Fibroblast of mammary gland (primary cell): ENCODE measurements around the gene CROCC2.

Source experiments
- DNase-seq: peaks from one replicate; pipeline ENCODE4 v3.0.0-alpha.2; 2010; ENCODE audit warnings: low read depth
- H3K4me3 ChIP-seq: 2 replicates; pipeline ENCODE4 v1.5.1; 2011; ENCODE audit warnings: low read depth, mild to moderate bottlenecking, low read length, moderate library complexity; ENCODE audit not compliant: control insufficient read depth
- TF ChIP-seq, protein P1 (sequence below): conservative IDR thresholded peaks from 2 replicates; pipeline ENCODE4 v1.5.1; 2011; ENCODE audit warnings: low read depth, low read length, inconsistent platforms; ENCODE audit not compliant: control insufficient read depth, insufficient read depth

The CROCC2 gene

DNA sequence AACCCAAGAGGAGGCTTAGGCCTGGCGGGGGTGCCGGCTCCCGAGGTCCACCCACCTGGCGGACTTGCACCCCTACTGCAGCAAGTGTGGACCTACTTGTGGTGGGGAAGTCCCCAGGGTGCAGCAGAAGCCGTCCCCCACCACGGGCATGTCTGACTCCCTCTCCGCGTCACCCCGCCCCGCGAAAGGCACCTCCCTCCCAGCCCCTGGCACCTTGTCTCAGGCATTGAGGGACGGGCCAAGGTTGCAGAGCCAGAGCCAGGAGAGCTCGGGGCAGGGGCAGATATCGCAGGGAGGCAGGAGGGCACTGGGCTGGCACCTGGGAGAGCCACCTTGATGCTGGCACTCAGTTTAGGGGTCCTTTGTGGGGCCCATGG lies 19.0 kb downstream of the CROCC2 start:
- DNase-seq, result no peak
- TF ChIP-seq, protein P1, sequence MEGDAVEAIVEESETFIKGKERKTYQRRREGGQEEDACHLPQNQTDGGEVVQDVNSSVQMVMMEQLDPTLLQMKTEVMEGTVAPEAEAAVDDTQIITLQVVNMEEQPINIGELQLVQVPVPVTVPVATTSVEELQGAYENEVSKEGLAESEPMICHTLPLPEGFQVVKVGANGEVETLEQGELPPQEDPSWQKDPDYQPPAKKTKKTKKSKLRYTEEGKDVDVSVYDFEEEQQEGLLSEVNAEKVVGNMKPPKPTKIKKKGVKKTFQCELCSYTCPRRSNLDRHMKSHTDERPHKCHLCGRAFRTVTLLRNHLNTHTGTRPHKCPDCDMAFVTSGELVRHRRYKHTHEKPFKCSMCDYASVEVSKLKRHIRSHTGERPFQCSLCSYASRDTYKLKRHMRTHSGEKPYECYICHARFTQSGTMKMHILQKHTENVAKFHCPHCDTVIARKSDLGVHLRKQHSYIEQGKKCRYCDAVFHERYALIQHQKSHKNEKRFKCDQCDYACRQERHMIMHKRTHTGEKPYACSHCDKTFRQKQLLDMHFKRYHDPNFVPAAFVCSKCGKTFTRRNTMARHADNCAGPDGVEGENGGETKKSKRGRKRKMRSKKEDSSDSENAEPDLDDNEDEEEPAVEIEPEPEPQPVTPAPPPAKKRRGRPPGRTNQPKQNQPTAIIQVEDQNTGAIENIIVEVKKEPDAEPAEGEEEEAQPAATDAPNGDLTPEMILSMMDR, result no peak

DNA sequence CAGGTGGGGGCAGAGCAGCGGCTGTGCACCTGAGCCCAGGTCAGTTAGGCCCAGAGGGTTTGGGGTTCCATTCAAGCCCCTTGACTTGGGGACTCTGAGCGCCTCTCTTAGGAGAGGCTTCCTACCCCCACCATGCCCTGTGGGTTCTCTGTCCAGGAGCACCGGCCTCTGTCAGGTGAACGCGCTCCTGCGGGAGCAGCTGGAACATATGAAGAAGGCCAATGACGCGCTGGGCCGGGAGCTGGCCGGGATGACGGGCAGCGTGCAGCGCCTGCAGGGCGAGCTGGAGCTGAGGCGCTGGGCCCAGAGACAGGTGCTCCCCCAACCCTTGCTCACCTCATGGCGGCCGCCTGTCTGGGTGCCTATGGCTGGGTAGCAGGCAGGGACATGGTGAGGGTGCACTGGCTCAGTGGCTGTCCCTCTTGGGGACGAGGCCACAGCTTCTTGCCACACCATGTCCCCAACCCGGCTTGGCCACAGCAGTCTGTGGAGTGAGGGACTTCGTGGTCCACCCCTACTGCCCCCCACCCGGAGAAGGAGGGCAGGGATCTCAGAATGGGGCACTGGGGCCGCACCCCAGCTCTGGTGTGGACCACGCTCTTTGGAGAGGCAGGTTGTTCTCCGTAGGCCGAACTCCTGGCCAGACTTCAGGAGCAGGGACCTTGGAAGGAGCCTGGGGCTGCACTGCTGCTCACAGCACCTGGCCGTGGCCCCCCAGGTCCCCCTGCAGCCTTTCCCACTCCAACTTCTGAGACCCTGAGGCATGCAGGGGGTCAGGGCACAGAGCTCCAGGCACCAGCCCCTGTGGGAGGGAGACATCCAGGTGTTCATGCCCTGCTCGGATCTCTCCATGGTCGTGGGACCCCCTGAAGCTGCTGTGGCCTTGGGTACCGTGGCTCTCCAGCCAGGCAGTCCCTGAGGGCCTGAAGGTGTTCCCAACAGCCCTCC lies 19.7 kb downstream of the CROCC2 start:
- no peak overlapping the region for H3K4me3 ChIP-seq
- TF ChIP-seq, protein P1, result no peak
- DNase-seq, result no peak

More for the DNA sequence above, 19.0 kb downstream of the CROCC2 start:
- H3K4me3 ChIP-seq, result no peak overlapping the region

DNA sequence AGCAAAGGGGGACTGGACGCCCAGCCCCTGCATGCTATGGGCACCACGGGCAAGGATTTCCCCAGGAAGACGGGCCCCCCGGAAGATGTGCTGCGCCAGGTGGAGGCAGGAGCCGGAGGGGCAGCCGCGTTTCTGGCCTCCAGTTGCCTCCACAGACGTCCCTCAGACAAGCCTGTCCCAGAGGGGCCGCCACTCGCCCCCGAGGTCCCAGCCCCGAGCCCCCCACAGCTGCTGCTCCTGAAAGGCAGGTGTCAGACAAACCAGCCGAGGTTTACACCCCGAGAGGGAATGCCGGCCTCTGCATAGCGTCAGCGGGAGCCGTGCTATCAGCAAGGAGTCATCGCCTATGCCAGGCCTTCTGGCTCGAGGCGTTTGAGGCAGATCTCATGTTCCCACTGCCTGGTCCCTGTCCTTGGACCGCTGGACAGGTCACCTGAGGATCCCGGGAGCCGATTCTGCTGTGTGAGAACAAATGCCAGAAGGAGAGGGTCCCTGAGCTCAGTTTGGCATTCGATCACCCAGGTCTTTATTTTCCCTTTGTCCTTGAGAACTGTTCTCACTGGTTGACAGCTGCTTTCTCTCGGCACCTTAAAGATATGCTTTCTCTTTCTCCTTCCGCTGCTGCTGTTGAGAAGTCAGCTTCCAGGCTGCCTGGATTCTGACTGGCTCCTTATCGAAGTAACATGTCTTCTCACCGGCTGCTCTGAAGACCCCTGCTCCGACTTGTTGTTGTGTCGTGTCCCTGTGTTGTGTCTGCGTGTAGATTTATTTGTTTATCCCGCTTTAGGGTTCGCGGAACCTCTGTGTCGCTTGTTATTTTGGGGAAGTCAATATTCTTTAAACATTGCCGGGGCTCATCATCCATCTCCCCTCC lies 20.6 kb downstream of the CROCC2 start:
- TF ChIP-seq, protein P1, result no peak
- H3K4me3 ChIP-seq, result no peak overlapping the region
- no peak for DNase-seq

DNA sequence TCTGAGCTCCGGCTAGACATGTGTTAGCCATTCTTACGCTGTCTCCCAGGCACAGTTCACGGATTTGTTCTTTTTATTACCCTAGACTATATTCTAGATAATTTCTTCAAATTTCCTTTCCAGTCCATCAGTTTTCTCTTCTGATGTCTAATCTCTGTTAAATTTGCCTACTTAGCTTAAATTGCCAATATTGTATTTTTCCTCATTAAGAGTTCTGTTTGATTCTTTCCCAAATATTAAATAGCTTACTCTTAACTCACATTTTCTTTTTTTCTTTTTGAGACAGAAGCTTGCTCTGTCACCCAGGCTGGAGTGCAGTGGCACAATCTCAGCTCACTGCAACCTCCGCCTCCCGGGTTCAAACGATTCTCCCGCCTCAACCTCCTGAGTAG lies 21.2 kb downstream of the CROCC2 start:
- H3K4me3 ChIP-seq, result no peak overlapping the region
- DNase-seq, result no peak
- TF ChIP-seq, protein P1, result no peak

DNA sequence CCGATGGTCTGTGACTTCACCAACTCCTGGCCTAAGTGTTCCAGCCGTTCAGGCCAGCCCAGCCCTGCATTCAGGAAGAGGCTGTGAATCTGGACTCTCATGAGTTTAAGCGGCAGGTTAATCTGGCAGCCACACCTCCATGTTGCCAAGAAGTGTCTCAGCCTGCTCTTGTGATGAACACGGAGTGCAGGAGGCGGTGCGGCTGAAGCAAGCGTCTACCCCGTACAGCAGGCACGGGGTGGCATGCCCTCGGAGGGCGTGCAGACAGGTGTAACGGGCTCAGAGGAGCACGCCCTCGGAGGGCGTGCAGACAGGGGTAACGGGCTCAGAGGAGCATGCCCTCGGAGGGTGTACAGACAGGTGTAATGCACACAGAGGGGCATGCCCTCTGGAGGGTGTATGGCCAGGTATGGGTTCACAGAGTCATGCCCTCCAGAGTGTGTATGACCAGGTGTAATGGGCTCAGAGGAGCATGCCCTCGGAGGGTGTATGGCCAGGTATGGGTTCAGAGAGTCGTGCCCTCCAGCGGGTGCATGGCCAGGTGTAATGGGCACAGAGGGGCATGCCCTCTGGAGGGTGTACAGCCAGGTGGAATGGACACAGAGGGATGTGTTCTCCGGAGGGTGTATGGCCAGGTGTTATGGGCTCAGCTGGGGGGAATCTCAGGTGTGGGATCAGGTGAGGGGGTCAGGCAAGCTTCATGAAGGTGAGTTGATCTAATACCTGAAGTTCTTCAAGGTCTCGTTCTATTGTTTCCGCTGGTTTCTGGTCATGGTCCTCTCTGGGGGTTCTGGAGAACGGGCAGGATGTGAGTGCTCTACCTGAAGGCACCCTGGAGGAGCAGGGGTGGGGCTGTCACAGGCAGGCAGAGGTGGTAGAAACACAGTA lies 22.6 kb downstream of the CROCC2 start:
- no peak for DNase-seq
- TF ChIP-seq, protein P1, result no peak

More for the DNA sequence above, 22.6 kb downstream of the CROCC2 start:
- H3K4me3 ChIP-seq, result no peak overlapping the region
